DMS153 treated with DMSO at 0.1 percent for 48 hours (cell line): ENCODE measurements around the gene FBXW10.
"Not testable (repeated sequence)": the region's sequence is repeated elsewhere in the genome, so short reads cannot be mapped to it uniquely, and the experiment has no call there.

Source experiments
- DNase-seq: peaks from one replicate; lab custom pipeline; 2025; ENCODE audit not compliant: unreplicated experiment; lab: John Stamatoyannopoulos, UW

The FBXW10 gene

GRCh38 chr17:18747501-18747900 is 3.6 kb downstream of the FBXW10 start:
- not testable (repeated sequence) for DNase-seq

- DNase-seq: not testable (repeated sequence)
Observed at GRCh38 chr17:18750242-18750641, 6.4 kb downstream of the FBXW10 start.

- not testable (repeated sequence) for DNase-seq
Observed at GRCh38 chr17:18753829-18754409, 10.1 kb downstream of the FBXW10 start.

GRCh38 chr17:18755969-18756368 is 12.1 kb downstream of the FBXW10 start:
- DNase-seq: not testable (repeated sequence)

- DNase-seq: not testable (repeated sequence)
Observed at GRCh38 chr17:18757368-18758044, 13.7 kb downstream of the FBXW10 start.

GRCh38 chr17:18758344-18758743 is 14.5 kb downstream of the FBXW10 start:
- not testable (repeated sequence) for DNase-seq

- DNase-seq: not testable (repeated sequence)
Observed at GRCh38 chr17:18760221-18760620, 16.4 kb downstream of the FBXW10 start.

GRCh38 chr17:18770572-18770971 is 26.7 kb downstream of the FBXW10 start:
- not testable (repeated sequence) for DNase-seq

GRCh38 chr17:18771066-18771465 is 27.2 kb downstream of the FBXW10 start:
- DNase-seq: not testable (repeated sequence)

- no peak for DNase-seq
Observed at GRCh38 chr17:18772471-18772870, 28.6 kb downstream of the FBXW10 start.

- peak; percentile 40 for DNase-seq
Observed at GRCh38 chr17:18780991-18781718, 37.3 kb downstream of the FBXW10 start, which contains the start of gene TVP23B. Gene TVP23B, plus strand, starts transcription at chr17:18781183. Its CDS starts 111 bp downstream, at chr17:18781294.

- not testable (repeated sequence) for DNase-seq
Observed at GRCh38 chr17:18781805-18782204, 38.0 kb downstream of the FBXW10 start.

GRCh38 chr17:18785933-18786332 is 42.1 kb downstream of the FBXW10 start:
- not testable (repeated sequence) for DNase-seq

GRCh38 chr17:18786890-18787289 is 43.0 kb downstream of the FBXW10 start:
- not testable (repeated sequence) for DNase-seq

- DNase-seq: not testable (repeated sequence)
Observed at GRCh38 chr17:18791402-18791801, 47.5 kb downstream of the FBXW10 start.

- DNase-seq: not testable (repeated sequence)
Observed at GRCh38 chr17:18794841-18795240, 51.0 kb downstream of the FBXW10 start.

GRCh38 chr17:18796887-18797286 is 53.0 kb downstream of the FBXW10 start:
- not testable (repeated sequence) for DNase-seq

- DNase-seq: not testable (repeated sequence)
Observed at GRCh38 chr17:18803458-18804245, 59.8 kb downstream of the FBXW10 start.

- DNase-seq: not testable (repeated sequence)
Observed at GRCh38 chr17:18815924-18816323, 72.1 kb downstream of the FBXW10 start.

GRCh38 chr17:18816489-18817371 is 72.9 kb downstream of the FBXW10 start:
- peak; percentile 9 for DNase-seq
